HG03354 (cell line): ENCODE measurements around the gene LIMS4.
"Not testable (repeated sequence)": the region's sequence is repeated elsewhere in the genome, so short reads cannot be mapped to it uniquely, and the experiment has no call there.

ENCODE experiments used
- ATAC-seq: cut with Tn5 transposase; IDR thresholded peaks from one replicate; pipeline ENCODE4 v1.9.1; 2021; ENCODE audit warnings: mild to moderate bottlenecking; ENCODE audit not compliant: unreplicated experiment, poor library complexity, severe bottlenecking

Gene LIMS4

GRCh38 chr2:110455080-110455670, 17.4 kb downstream of the LIMS4 start:
- ATAC-seq = not testable (repeated sequence)

DNA sequence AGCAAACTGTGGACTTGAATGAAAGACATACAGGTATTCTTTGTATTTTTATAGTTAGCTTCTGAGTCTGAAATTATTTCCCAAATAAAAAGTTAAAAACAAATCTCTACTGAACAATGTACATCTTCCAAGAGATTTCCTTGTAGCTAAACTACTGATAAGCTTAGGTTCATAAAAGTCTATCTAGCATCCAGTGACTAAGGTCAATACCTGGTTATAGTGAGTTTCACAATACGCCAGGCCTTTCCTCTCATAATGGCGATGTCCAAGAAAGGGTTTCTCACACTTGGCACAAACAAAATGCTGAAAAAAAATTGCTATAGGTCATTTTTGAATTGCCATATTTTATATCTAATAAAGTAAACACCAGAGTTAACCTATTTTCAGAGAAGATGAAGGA, 21.7 kb downstream of the LIMS4 start:
- not testable (repeated sequence) for ATAC-seq

- not testable (repeated sequence) for ATAC-seq
Measured at GRCh38 chr2:110449127-110449947, 23.3 kb downstream of the LIMS4 start.

- ATAC-seq = not testable (repeated sequence)
Measured at GRCh38 chr2:110446644-110447043, 26.0 kb downstream of the LIMS4 start.

- ATAC-seq = not testable (repeated sequence)
Measured at GRCh38 chr2:110443305-110444005, 29.2 kb downstream of the LIMS4 start.

GRCh38 chr2:110441905-110442304, 30.7 kb downstream of the LIMS4 start:
- ATAC-seq = not testable (repeated sequence)

GRCh38 chr2:110434565-110434964, 38.1 kb downstream of the LIMS4 start:
- ATAC-seq = not testable (repeated sequence)

DNA sequence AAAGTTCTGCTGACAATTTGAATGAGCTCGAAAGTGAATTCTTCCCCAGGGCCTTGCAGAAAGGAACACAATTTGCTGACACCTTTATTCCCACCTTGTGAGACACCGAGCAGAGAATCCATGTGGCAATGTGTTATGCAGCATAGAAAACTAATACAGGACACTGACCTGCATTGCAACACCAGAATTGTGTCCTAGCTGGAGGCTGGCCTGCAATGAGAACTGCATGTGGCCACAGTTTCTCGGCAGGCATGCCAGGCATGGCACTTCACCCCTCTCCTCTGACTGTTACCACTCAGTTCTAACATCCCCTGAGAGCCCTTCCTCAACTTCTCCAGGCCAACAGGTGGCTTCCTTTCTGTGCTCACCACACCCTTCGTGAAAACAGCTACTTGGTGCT, 46.9 kb downstream of the LIMS4 start:
- ATAC-seq = not testable (repeated sequence)

DNA sequence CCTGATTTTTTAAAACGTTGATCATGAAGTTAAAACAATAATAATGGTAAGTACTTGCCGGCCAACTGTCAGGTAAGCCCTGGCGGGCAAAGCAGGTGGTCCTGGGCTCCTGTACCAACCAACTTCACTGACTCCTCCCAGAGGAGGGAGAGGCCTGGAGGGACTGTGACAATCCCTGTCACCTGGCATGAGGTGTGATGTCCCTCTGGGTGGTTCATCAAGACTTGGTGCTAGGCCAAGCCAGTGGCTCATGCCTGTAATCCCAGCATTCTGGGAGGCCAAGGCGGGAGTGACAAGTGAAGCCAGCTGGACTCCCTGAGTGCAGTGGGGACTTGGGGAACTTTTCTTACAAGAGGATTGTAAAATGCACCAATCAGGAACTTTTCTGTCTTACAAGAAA, 48.2 kb downstream of the LIMS4 start:
- ATAC-seq = not testable (repeated sequence)

- ATAC-seq = not testable (repeated sequence)
Measured at GRCh38 chr2:110423574-110423962, 49.0 kb downstream of the LIMS4 start.

DNA sequence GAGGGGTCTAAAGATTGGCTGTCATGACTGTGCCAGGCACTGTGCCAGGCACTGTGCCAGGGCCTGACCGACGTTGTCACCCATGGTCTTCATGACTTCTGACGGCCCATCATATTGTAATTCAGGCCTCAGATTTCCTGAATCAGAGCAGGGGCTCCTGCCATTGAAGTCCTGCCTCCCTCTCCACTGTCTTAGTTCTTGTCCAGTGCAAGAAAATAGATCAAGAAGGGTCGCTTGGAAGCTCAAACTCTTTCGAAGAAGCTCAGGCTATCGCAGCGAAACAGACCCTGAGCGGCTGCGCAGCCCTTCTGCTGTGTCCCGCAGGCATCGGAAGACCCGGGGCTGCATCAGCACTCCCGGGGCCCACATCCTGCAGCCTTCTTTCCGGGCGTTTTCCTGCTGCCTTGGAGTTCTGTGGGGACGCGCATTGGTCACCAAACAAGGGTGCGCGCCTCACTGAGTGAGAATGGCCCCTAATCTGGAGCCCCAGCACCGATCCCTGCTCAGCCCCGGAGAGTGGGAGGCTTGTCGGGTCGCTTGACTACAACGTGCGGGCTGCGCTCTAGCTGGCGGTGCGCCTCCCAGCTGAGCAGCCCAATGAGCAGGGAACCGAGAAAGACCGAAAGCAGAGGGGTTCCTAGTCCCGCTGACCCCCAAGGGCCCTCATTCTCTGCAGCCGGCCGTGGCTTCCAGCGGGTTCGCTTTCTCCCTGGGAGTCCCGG, 49.6 kb downstream of the LIMS4 start:
- not testable (repeated sequence) for ATAC-seq

GRCh38 chr2:110420641-110421354, 51.8 kb downstream of the LIMS4 start:
- ATAC-seq = not testable (repeated sequence)

DNA sequence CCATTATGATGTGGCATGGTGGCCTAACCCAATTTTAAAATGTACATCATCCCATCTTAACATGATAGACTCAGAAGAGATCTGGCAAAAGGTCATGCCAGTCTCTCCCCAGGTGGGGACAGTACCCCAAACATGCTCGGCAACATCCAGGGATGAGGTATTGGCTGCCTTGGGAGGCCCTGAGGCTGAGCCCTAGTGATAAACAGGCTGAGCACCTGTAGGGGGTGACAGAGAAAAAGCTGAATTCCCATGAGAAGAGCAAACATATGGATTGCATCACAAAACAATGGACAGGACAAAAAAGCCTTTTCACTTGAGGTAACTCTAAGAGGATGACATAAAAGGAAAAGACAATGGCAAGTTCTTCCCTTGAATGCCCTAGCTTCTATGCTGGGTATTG, 65.5 kb downstream of the LIMS4 start:
- not testable (repeated sequence) for ATAC-seq

DNA sequence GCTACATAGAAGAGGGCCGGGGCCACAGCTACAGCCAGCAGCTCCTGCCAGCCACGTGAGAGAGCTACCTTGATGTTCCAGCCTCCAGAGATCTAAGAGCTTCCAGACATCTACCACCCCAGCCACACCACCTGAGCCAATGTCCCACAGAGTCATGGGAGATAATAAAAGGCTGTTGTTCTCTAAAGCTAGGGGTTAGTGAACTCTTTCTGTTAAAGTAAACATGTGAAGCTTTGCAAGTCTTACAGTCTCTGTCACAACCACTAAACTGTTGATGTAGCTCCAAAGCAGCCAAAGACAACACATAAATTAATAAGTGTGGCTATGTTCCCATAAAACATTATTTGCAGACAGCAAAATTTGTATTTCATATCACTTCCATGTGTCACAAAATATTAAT, 67.6 kb downstream of the LIMS4 start:
- not testable (repeated sequence) for ATAC-seq

DNA sequence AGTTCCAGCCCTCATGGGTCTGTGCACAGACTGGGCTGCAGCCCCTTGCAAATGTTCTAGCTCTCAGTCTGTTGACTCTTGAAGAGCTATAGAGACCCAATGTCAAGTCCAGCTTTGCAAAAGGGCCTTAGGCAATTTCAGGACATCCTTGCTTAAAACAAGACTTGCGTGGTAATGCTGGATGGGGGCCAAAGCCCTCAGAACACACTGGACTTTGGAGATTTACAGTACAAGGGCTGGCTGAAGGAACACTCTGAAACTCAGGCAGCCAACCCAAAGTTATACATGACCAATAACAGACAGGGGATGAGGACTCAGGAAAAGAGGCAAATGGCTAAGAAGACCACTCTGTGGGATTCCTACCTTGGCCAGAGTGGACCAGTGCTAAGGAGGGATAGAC, 68.4 kb downstream of the LIMS4 start:
- ATAC-seq = not testable (repeated sequence)

DNA sequence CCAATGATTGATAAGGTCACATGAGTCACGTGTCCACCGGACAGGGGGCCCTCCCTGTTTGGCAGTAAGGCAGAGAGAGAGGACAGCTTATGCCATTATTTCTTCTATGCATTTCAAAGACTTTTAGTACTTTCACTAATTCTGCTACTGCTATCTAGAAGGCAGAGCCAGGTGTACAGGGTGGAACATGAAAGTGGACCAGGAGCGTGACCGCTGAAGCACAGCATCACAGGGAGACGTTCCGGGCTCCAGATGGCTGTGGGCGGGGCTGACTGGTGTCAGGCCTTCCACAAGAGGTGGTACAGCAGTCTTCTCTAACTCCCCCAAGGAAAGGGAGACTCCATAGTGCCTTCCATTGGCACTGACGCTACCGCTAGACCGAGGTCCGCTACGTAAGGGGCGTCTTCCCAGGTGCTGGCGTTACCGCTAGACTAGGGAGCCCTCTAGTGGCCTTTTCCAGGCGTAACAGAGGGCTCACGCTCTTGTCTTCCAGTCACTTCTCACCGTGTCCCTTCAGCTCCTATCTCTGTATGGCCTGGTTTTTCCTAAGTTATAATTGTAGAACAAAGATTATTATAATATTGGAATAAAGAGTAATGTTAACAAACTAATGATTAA, 71.5 kb downstream of the LIMS4 start:
- ATAC-seq = not testable (repeated sequence)

GRCh38 chr2:110399378-110399777, 73.2 kb downstream of the LIMS4 start:
- ATAC-seq = not testable (repeated sequence)

DNA sequence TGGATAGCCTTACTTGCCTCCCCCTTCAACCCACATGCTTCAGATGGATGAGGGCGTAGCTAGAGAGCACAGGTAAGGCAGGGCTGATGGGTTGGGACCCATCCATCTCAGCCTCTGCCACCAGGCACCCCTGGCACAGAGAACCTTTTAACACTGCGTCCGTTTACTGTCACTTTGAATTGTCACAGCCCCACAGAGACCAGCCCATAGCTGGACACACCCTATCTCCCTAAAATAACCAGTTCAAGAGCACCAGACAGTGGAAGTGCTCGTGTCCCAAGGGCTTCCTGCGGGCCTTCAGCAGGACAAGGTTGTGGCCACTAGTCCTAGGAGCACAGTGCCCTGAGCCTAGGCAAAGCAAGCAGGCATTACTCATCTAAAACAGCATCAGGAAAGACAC, 76.6 kb downstream of the LIMS4 start:
- not testable (repeated sequence) for ATAC-seq
